SIG-M5 treated with dmso at 0.1 percent for 504 hours (cell line): ENCODE data around the gene PPP1R9A.

Source experiments
- DNase-seq: peaks from one replicate; lab custom pipeline; 2025; ENCODE audit not compliant: unreplicated experiment; lab: John Stamatoyannopoulos, UW

Gene PPP1R9A

GRCh38 chr7:95026421-95027072 is 119.2 kb downstream of the PPP1R9A start:
- no peak for DNase-seq

GRCh38 chr7:95027234-95027872 is 120.0 kb downstream of the PPP1R9A start:
- no peak for DNase-seq

GRCh38 chr7:95028683-95029082 is 121.3 kb downstream of the PPP1R9A start:
- no peak for DNase-seq

GRCh38 chr7:95035295-95035694 is 127.9 kb downstream of the PPP1R9A start:
- no peak for DNase-seq

GRCh38 chr7:95041031-95041430 is 133.6 kb downstream of the PPP1R9A start:
- DNase-seq: no peak

GRCh38 chr7:95045236-95045923 is 138.0 kb downstream of the PPP1R9A start:
- no peak for DNase-seq

- no peak for DNase-seq
Observed at GRCh38 chr7:95046494-95047240, 139.3 kb downstream of the PPP1R9A start.

GRCh38 chr7:95047291-95047690 is 139.9 kb downstream of the PPP1R9A start:
- DNase-seq: no peak

- DNase-seq: no peak
Observed at GRCh38 chr7:95052566-95053094, 145.2 kb downstream of the PPP1R9A start.

- DNase-seq: no peak
Observed at GRCh38 chr7:95054386-95054785, 147.0 kb downstream of the PPP1R9A start.

GRCh38 chr7:95055295-95055694 is 147.9 kb downstream of the PPP1R9A start:
- no peak for DNase-seq

- DNase-seq: no peak
Observed at GRCh38 chr7:95056107-95056739, 148.8 kb downstream of the PPP1R9A start.

- no peak for DNase-seq
Observed at GRCh38 chr7:95056901-95057300, 149.5 kb downstream of the PPP1R9A start.

GRCh38 chr7:95059842-95060313 is 152.5 kb downstream of the PPP1R9A start:
- no peak for DNase-seq

- DNase-seq: no peak
Observed at GRCh38 chr7:95062901-95063300, 155.5 kb downstream of the PPP1R9A start.

GRCh38 chr7:95066737-95067530 is 159.5 kb downstream of the PPP1R9A start:
- no peak for DNase-seq

- no peak for DNase-seq
Observed at GRCh38 chr7:95088536-95089215, 181.3 kb downstream of the PPP1R9A start.

- DNase-seq: no peak
Observed at GRCh38 chr7:95089414-95090315, 182.3 kb downstream of the PPP1R9A start.
